Activated CD4-positive, alpha-beta T cell treated with anti-CD3 and anti-CD28 coated beads, Interleukin-2, Interleukin-6, amounts not matched to agents 100 ng/mL and 50 ng/mL, durations not matched to agents 16 hours and 8 hours (primary cell): Measurements from ENCODE around the gene CCHCR1.
A peak's percentile ranks its signal among the peaks of the same experiment; 100 is the strongest.

Source experiments
- DNase-seq: peaks from one replicate; pipeline ENCODE4 v3.0.0-alpha.2; 2020

Gene CCHCR1

DNA sequence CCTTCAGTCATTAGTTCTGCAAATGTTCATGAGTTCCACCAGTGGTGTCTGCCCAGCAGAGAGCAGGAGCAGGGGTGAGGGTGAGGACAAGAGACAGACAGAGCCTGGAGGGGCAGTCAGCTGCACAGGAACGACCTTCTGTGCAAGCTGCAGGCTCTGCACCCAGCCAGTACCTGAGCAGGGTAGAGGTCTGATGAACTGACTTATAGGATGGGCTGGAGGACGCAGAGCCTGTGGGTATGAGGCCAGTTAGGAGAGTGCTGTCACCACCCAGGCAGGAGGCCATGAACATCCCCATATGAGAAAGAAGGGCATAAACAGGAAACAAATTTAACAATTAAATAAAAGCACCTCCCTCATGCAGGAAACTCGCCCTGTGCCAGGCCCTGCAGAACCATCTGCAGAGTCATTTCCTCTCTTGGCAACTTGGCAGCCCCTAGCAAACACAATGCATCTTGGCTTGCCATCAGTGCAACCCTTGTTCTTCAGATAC, 63.2 kb downstream of the CCHCR1 start:
- peak; percentile 51 for DNase-seq

GRCh38 chr6:31092769-31093505, 64.7 kb downstream of the CCHCR1 start:
- no peak for DNase-seq
